Right lobe of liver (tissue), 6 donors: ENCODE results near the gene DEXI. TPM values are rescaled to one million over a fixed set of nuclear protein-coding genes. Genes with fewer than 3 reads are reported as not detected.

Experiments
- ATAC-seq, 4 donors: fragments of 200-7000 bp; cut with Tn5 transposase; one replicate each; pipeline ENCODE4 v1.9.1; 2020; ENCODE audit warnings: mild to moderate bottlenecking in 4 of 4, moderate library complexity in 4 of 4
- DNase-seq, 3 donors: peaks; one replicate each; pipeline ENCODE4 v3.0.0-alpha.2; 2020
- H3K27ac ChIP-seq, 3 donors: fragments of 200-600 bp; one replicate each; pipeline ENCODE4 v1.8.0; 2022
- H3K27me3 ChIP-seq, 2 donors: fragments of 200-600 bp; one replicate each; pipeline ENCODE4 v1.8.0; 2022
- H3K36me3 ChIP-seq, 4 donors: fragments of 200-600 bp; sonication (generic) in 1 of 4; one replicate each; pipeline versions ENCODE4 v1.5.1 to v1.8.0; 2017 to 2022; ENCODE audit warnings: control low read depth in 1 of 4
- H3K4me1 ChIP-seq, 4 donors: fragments of 200-600 bp; sonication (generic) in 1 of 4; one replicate each; pipeline versions ENCODE4 v1.5.1 to v1.8.0; 2017 to 2022; ENCODE audit warnings: control low read depth in 1 of 4
- H3K4me3 ChIP-seq, 3 donors: fragments of 200-600 bp; one replicate each; pipeline ENCODE4 v1.8.0; 2022
- H3K9me3 ChIP-seq, 4 donors: fragments of 200-600 bp; sonication (generic) in 1 of 4; one replicate each; pipeline versions ENCODE4 v1.5.1 to v1.8.0; 2017 to 2022; ENCODE audit warnings: control low read depth in 1 of 4
- POLR2A ChIP-seq: fragments of 450-650 bp; IDR thresholded peaks from one replicate; pipeline ENCODE4 v1.6.1; 2017; ENCODE audit warnings: antibody characterized with exemption, mild to moderate bottlenecking
- WGBS: methylation state at CpG from one replicate; pipeline ENCODE4 v1.1.6; 2018; ENCODE audit warnings: low coverage, low lambda C conversion rate; ENCODE audit not compliant: insufficient coverage; ENCODE audit errors: missing lambda C conversion rate; 5-methylcytosine and 5-hydroxymethylcytosine counted together
- intact Hi-C, 2 donors: fragments of 100-400 bp; cut with DNase I; formaldehyde crosslinking; loops; one replicate each; pipeline versions ENCODE4 v1.11.2 to v1.14.1; 2022
- total RNA-seq, 6 experiments: library from RNA; depleted of rRNA in 2 of 6; stranded (reverse); fragments of >200 nt in 2 of 6; fragmentation: NEBNext Ultra II Directional in 3 of 6; extraction: Animal tissue kit (Norgen Biotek cat#: 25700) in 3 of 6; gene quantifications; one replicate each; pipeline versions ENCODE4 v1.1.0 to v1.2.4, GENCODE V29; 2016 to 2023
- TF ChIP-seq, protein P1 (sequence below), 4 donors: fragments of 200-600 bp in 3 of 4; fragments of 450-650 bp in 1 of 4; IDR thresholded peaks; one replicate each; pipeline versions ENCODE4 v1.5.1 to v1.8.0; 2016 to 2022; ENCODE audit warnings: antibody characterized with exemption in 4 of 4, mild to moderate bottlenecking in 2 of 4
- donor health status: DM: no; HTN: yes; CAD: no.
- donor health status: DM: no; HTN: no; CAD: no.
- donor health status: DM: no; HTN: no; CAD: no.
- donor health status: DM: no; HTN: yes; CAD: no.
- donor health status: DM: no; HTN: yes; CAD: no.

The DEXI gene
- total RNA-seq, 6 experiments from 2014 or later: 35.8 to 93.8 (median 54.1) TPM

DNA sequence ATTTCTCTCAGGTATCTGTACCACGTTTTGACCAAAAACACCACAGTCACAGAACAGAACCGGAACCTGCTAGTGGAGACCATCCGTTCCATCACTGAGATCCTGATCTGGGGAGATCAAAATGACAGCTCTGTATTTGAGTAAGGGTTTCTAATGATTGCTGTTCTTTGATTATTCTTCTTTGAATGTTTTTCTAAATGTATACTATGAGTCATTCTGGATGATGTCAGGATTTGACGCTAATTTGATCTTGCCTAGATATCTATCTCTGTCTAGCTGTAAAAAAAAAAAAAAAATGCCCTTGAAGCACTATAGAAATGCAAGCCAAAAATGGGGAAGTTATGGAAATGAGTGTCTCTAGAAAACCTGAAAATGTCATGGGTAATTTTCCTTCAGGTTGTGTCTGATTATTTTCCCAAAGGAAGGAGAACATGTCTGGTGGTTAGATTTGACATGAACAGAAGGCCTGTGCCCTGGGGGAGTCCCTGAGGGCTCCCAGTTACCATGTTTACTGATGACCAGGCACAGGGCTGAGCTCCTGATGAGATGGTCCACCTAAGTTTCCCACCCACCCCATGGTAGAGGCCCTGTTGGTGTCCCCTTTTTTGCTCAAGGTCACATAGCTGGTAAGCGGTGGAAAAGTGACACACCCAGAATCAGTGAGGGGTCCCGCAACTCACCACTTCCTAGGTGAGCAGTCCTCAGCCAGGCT lies 15.7 kb upstream of the DEXI start:
- H3K36me3 ChIP-seq: peaks cover 0 to 14% (median 1%) of the 10 kb centered on the region in 4 donors
- intact Hi-C loops: no loop called here
- no peak overlapping the region for H3K4me3 ChIP-seq
- no peaks in the 10 kb centered on the region for H3K27me3 ChIP-seq
- H3K27ac ChIP-seq: no peak overlapping the region
- H3K4me1 ChIP-seq: peaks cover 0 to 15% (median 7%) of the 10 kb centered on the region in 4 donors
- no peak for DNase-seq
- TF ChIP-seq, protein P1, sequence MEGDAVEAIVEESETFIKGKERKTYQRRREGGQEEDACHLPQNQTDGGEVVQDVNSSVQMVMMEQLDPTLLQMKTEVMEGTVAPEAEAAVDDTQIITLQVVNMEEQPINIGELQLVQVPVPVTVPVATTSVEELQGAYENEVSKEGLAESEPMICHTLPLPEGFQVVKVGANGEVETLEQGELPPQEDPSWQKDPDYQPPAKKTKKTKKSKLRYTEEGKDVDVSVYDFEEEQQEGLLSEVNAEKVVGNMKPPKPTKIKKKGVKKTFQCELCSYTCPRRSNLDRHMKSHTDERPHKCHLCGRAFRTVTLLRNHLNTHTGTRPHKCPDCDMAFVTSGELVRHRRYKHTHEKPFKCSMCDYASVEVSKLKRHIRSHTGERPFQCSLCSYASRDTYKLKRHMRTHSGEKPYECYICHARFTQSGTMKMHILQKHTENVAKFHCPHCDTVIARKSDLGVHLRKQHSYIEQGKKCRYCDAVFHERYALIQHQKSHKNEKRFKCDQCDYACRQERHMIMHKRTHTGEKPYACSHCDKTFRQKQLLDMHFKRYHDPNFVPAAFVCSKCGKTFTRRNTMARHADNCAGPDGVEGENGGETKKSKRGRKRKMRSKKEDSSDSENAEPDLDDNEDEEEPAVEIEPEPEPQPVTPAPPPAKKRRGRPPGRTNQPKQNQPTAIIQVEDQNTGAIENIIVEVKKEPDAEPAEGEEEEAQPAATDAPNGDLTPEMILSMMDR (IDR thresholded peaks at IDR 0.05): no peak
- TF ChIP-seq POLR2A: no peak
- H3K9me3 ChIP-seq: no peaks in the 10 kb centered on the region
- WGBS: 78% methylated on average over 6 of the region's 6 CpGs
- no peak for ATAC-seq

DNA sequence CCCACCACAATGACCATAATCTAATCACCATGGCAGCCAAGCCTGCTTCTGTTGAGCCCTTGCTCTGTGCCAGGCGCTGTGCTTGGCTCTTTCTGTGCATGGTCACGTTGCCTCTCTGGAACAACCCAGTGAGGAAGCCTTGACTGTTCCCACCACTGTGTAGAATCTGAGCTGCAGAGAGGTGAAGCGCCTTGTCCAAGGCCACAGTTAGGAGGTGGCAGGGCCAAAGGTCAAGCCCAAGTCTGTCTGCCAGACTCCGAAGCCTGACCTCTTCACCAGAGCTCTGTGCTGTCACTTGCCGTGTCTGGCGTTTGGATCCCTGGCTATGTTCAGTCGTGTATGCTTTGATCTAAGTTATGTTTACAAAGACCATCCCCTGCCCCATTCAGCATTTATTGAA lies 12.6 kb upstream of the DEXI start:
- no peak overlapping the region for H3K27ac ChIP-seq
- ATAC-seq: peak; percentile 4 to 54 (median 38)
- H3K4me1 ChIP-seq: peaks cover 0 to 35% (median 15%) of the 10 kb centered on the region in 4 donors
- DNase-seq: no peak
- H3K4me3 ChIP-seq: no peak overlapping the region
- H3K9me3 ChIP-seq: no peaks in the 10 kb centered on the region
- intact Hi-C loops: no loop called here
- peaks cover 0 to 11% (median 1%) of the 10 kb centered on the region in 4 donors for H3K36me3 ChIP-seq
- WGBS: 21% methylated on average over 3 of the region's 7 CpGs
- TF ChIP-seq, protein P1 (IDR thresholded peaks at IDR 0.05): no peak
- TF ChIP-seq POLR2A: no peak
- no peaks in the 10 kb centered on the region for H3K27me3 ChIP-seq

DNA sequence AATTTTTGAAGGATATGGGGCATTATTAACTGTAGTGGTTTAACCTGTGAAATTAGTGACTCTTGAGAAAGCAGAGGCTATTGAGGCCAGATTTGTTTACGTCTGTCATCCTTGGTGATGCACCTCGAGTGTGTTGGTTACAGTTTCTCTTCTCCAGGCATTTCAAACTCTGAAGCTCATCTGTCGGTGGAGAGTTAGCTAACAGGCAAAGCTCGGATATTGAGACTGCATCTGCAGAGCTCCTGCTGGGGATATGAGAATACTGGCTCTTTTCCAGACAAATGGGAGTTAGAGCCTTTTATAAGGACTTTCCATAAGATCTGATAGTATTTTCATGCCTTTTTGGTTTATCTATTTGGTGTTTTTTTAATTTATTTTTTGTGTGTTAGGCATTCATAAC lies 8.8 kb upstream of the DEXI start:
- TF ChIP-seq, protein P1 (IDR thresholded peaks at IDR 0.05): no peak
- TF ChIP-seq POLR2A: no peak
- no peaks in the 10 kb centered on the region for H3K27me3 ChIP-seq
- WGBS: 29% methylated on average over 4 of the region's 4 CpGs
- H3K4me3 ChIP-seq: no peak overlapping the region
- no peaks in the 10 kb centered on the region for H3K9me3 ChIP-seq
- intact Hi-C loops: no loop called here
- DNase-seq: no peak
- H3K27ac ChIP-seq: no peak overlapping the region
- ATAC-seq: no peak
- H3K36me3 ChIP-seq: no peaks in the 10 kb centered on the region
- peaks cover 0 to 38% (median 16%) of the 10 kb centered on the region in 4 donors for H3K4me1 ChIP-seq

DNA sequence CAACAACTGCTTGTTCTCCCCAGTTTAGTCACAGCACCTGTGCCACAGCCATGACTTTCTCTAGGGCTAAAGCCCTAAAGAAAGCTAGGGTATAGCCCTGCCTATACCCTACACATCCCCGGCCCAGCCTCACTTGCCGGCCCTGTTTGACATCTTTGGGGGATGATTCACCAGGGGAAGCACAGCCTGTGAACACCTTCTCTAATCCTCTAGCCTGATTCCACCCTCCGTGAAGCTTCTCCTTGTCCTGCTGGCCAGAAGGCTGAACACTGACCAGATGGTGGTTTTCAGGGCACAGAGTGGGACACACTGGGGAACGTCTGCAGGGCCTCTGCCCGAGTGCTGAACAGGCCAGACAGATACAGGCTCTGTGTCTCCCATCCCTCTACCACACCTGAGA lies 8.1 kb upstream of the DEXI start:
- H3K4me3 ChIP-seq: no peak overlapping the region
- H3K4me1 ChIP-seq: peaks cover 0 to 43% (median 19%) of the 10 kb centered on the region in 4 donors
- H3K27me3 ChIP-seq: no peaks in the 10 kb centered on the region
- WGBS: 75% methylated on average over 3 of the region's 5 CpGs
- ATAC-seq (peak in 1 of 4 donors; percentile 2), DNase-seq (no peak)
- no peak for TF ChIP-seq POLR2A
- TF ChIP-seq, protein P1 (IDR thresholded peaks at IDR 0.05): no peak
- no peak overlapping the region for H3K27ac ChIP-seq
- H3K36me3 ChIP-seq: no peaks in the 10 kb centered on the region
- intact Hi-C loops: no loop called here
- H3K9me3 ChIP-seq: no peaks in the 10 kb centered on the region
